ENCODE measurements around the gene RAB3C. TPM values are rescaled to one million over a fixed set of nuclear protein-coding genes. Genes with fewer than 3 reads are reported as not detected.
"Not testable (repeated sequence)": the region's sequence is repeated elsewhere in the genome, so short reads cannot be mapped to it uniquely, and the experiment has no call there.

RAB3C gene
- total RNA-seq, 4 donors from 2014 or later = 0.09 to 0.38 (median 0.21) TPM; not detected in 1

DNA sequence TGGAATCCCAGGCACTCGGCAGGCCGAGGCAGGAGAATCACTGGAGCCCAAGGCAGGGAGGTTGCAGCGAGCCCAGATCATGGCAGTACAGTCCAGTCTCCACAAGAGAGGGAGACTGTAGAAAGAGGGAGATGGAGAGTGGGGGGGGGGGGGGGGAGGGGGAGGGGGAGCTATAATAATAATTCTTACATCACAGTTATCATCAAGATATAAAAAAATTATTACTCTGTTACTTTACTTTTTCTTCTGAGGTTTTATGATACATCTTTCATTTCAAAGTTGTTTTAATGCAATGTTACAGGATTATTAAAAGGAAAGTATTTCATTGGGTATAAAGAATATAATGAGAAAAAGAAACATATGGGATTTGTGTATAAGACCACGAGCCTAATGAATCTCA is 17.8 kb upstream of the RAB3C start:
- 60 to 69% methylated on average over 4 of the region's 4 CpGs for WGBS, 2 donors
- no peaks in the 10 kb centered on the region for H3K36me3 ChIP-seq
- peaks cover 0 to 10% (median 0%) of the 10 kb centered on the region in 3 donors for H3K9me3 ChIP-seq
- H3K4me3 ChIP-seq = no peak overlapping the region
- intact Hi-C loops (cut with DNase I) = no loop called here
- H3K4me1 ChIP-seq = no peaks in the 10 kb centered on the region
- no peak for DNase-seq
- no peak overlapping the region for H3K27ac ChIP-seq
- no peak for TF ChIP-seq POLR2A (IDR thresholded peaks at IDR 0.05)
- TF ChIP-seq, protein P1, sequence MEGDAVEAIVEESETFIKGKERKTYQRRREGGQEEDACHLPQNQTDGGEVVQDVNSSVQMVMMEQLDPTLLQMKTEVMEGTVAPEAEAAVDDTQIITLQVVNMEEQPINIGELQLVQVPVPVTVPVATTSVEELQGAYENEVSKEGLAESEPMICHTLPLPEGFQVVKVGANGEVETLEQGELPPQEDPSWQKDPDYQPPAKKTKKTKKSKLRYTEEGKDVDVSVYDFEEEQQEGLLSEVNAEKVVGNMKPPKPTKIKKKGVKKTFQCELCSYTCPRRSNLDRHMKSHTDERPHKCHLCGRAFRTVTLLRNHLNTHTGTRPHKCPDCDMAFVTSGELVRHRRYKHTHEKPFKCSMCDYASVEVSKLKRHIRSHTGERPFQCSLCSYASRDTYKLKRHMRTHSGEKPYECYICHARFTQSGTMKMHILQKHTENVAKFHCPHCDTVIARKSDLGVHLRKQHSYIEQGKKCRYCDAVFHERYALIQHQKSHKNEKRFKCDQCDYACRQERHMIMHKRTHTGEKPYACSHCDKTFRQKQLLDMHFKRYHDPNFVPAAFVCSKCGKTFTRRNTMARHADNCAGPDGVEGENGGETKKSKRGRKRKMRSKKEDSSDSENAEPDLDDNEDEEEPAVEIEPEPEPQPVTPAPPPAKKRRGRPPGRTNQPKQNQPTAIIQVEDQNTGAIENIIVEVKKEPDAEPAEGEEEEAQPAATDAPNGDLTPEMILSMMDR (IDR thresholded peaks at IDR 0.05) = no peak
- H3K27me3 ChIP-seq = no peaks in the 10 kb centered on the region

DNA sequence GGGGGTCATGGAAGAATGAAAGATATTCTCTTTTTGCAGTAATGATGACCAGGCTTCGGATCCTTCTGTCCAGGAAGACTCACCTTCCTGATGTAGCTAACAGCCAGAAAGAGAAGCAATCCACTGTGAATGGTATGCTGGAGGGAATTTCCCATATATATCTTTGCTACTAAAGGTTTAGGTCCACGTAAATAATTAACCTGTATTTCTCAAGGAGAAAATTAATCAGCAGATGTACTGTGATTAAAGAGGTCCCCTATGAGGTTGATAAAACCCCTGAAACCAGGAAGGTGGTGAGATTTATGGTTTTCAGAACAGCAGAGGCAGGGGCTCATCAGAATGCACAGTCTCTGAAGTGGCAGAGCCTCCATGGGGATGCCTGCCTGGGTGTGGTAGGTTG is 11.4 kb upstream of the RAB3C start:
- H3K4me3 ChIP-seq = no peak overlapping the region
- H3K27ac ChIP-seq = no peak overlapping the region
- H3K27me3 ChIP-seq = no peaks in the 10 kb centered on the region
- intact Hi-C loops (cut with DNase I) = no loop called here
- TF ChIP-seq, protein P1 (IDR thresholded peaks at IDR 0.05) = no peak
- no peak for TF ChIP-seq POLR2A (IDR thresholded peaks at IDR 0.05)
- no peaks in the 10 kb centered on the region for H3K4me1 ChIP-seq
- peaks cover 0 to 7% (median 0%) of the 10 kb centered on the region in 3 donors for H3K9me3 ChIP-seq
- no peak for DNase-seq
- H3K36me3 ChIP-seq = no peaks in the 10 kb centered on the region
- WGBS, 2 donors = 60 to 65% methylated on average over 2 of the region's 2 CpGs

GRCh38 chr5:58572973-58573372 is 9.9 kb upstream of the RAB3C start:
- intact Hi-C loops (cut with DNase I) = not testable (repeated sequence)

GRCh38 chr5:58579781-58580180 is 3.1 kb upstream of the RAB3C start:
- Histone ChIP-seq H3K27me3 (peaks cover 0 to 49% (median 0%) of the 10 kb centered on the region in 4 donors), H3K4me1 (peaks cover 3 to 18% (median 10%) of the 10 kb centered on the region in 3 donors), H3K4me3 (no peak overlapping the region), H3K36me3 (no peaks in the 10 kb centered on the region), H3K9me3 (peaks cover 0 to 3% (median 0%) of the 10 kb centered on the region in 3 donors), H3K27ac (no peak overlapping the region)
- WGBS, 2 donors = 52 to 56% methylated on average over 4 of the region's 4 CpGs
- no peak for DNase-seq
- intact Hi-C loops (cut with DNase I) = no loop called here
- TF ChIP-seq POLR2A (IDR thresholded peaks at IDR 0.05) = no peak
- TF ChIP-seq, protein P1 (IDR thresholded peaks at IDR 0.05) = no peak

More at GRCh38 chr5:58572973-58573372, 9.9 kb upstream of the RAB3C start:
- H3K9me3 ChIP-seq, H3K4me3 ChIP-seq, H3K36me3 ChIP-seq, H3K4me1 ChIP-seq, DNase-seq, H3K27ac ChIP-seq, H3K27me3 ChIP-seq: not testable (repeated sequence)
- whole genome bisulfite sequencing, 2 donors = 76% methylated on average over 5 of the region's 5 CpGs; no CpG with 5 or more reads in 1 of the 2 donors

DNA sequence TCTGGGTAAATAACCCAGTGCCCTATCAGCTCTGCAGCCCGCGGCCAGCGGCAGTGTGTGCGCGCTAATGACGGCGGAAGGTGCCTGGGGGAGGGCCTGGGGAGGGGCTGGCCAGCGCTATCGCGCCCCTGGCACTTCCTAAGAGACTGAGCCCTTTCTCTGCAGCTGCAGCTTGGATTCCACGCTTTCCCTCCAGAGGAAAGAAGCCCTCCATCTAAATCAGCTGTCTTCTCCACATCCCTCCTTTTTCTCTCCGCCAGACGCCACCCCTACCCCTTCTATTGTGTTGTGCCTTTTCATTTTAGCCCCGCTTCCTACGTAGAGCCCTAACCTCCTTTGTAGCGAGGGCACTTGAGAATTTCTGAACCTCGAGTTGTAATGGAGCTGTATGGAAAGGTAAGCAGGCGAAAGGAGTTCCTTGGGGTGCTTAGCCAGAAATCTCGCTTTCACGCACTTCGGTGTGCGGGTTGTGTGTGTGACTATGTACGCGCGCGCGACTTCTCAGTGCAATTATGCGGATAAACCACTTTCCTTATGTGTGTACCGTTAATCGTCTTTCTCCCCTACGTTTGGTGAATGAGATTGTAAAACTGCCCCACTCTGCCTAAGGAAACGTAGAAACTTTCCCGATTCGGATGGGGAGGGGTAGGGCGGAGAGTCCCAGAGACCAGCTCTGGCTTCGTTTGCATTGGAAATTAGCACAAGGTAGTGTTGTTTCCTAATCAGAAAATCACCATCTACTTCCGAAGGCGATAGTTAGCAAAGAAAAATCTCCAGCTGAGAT is 664 bp upstream of the RAB3C start:
- Histone ChIP-seq H3K4me1 (peaks cover 3 to 18% (median 10%) of the 10 kb centered on the region in 3 donors), H3K9me3 (peaks cover 0 to 3% (median 0%) of the 10 kb centered on the region in 3 donors), H3K27me3 (peaks cover 0 to 54% (median 0%) of the 10 kb centered on the region in 4 donors), H3K27ac (no peak overlapping the region), H3K36me3 (no peaks in the 10 kb centered on the region), H3K4me3 (peak overlapping the region; percentile 10 to 64 (median 42))
- no peak for DNase-seq
- intact Hi-C loops (cut with DNase I) = no loop called here
- 4 to 7% methylated on average over 35 to 37 of the region's 38 CpGs for WGBS, 2 donors
- TF ChIP-seq, protein P1 (IDR thresholded peaks at IDR 0.05) = no peak
- TF ChIP-seq POLR2A (IDR thresholded peaks at IDR 0.05) = no peak
